Measurements from ENCODE around the gene BRD4.

DNA sequence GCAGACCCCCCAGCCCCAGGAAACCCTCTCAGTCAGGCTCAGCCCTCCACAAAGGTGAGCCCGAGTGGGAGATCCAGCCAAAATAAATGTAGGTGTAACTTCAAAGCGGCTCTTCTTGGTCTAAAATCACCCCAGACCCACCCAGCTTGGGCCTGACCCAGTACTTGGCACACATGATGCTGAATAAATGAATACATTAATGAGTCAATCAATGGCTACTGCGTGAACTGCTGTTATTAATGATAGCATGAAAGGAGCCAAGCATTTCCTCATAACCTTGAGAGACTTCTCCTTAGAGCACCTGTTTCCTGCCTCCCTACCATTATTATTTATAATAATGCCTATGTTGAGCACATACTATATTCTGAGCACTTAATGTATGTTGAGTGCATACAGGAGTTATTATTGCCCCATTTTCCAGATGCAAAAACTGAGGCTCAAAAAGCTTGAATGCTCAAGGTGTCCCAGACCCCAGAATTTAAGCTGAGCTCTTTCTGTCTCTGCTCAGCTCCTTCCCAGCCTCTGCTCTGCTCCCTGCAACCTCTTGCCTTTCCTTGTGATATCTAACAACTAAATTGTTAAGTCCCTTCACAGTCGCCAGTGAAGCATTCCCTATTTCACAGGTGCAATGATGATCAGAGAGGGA lies 135.9 kb downstream of the BRD4 start:
- TF ChIP-seq EZH2 (IDR thresholded peaks at IDR 0.05) (no peak), POLR2AphosphoS5 (IDR thresholded peaks at IDR 0.05; ENCODE audit: borderline replicate concordance, low read depth, low read length) (no peak)
